HEK293 (cell line): Measurements from ENCODE around the gene C1orf146.

Experiments used
- ZNF146 ChIP-seq: fragments of 450-650 bp; formaldehyde crosslinking; IDR thresholded peaks from 2 replicates; pipeline ENCODE4 v1.5.1; 2016; ENCODE audit warnings: missing biosample characterization, missing genetic modification characterization
- TF ChIP-seq, protein P1 (sequence below): fragments of 450-650 bp; formaldehyde crosslinking; IDR thresholded peaks from 2 replicates; pipeline ENCODE4 v1.5.1; 2016; ENCODE audit warnings: missing biosample characterization, missing genetic modification characterization
- TF ChIP-seq, protein P2 (sequence below): fragments of 450-650 bp; formaldehyde crosslinking; IDR thresholded peaks from 2 replicates; pipeline ENCODE4 v1.5.1; 2017; ENCODE audit warnings: missing biosample characterization, missing genetic modification characterization

C1orf146 gene

DNA sequence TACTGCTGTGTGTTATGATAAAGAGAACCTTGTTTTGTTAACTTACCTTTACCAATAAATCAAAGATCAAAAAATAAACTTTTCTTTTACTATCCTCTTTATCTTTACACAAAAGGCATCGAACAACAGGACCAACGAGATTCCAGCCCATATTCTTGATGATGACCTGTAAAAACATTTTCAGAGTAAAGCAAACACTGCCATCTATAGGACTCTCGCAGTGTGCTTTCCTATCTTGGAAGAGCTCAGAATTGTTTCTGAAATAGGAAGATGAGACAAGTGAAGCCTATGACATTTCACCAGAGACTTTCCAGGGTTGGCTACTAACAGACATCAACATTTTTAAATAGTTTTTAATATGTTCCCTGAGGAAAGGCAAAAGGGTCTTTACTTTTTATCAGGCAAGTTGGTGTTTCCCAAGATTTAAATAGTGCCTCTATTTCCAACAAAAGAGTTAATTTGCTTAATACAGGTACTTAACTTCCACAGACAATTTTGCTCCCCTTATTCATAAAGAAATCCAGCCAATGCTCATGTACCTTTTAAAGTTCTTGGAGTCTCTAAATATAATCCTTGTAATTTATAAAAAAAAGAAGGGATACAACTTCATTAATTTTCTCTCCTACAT, 73.8 kb downstream of the C1orf146 start (continued):
- TF ChIP-seq, protein P1, sequence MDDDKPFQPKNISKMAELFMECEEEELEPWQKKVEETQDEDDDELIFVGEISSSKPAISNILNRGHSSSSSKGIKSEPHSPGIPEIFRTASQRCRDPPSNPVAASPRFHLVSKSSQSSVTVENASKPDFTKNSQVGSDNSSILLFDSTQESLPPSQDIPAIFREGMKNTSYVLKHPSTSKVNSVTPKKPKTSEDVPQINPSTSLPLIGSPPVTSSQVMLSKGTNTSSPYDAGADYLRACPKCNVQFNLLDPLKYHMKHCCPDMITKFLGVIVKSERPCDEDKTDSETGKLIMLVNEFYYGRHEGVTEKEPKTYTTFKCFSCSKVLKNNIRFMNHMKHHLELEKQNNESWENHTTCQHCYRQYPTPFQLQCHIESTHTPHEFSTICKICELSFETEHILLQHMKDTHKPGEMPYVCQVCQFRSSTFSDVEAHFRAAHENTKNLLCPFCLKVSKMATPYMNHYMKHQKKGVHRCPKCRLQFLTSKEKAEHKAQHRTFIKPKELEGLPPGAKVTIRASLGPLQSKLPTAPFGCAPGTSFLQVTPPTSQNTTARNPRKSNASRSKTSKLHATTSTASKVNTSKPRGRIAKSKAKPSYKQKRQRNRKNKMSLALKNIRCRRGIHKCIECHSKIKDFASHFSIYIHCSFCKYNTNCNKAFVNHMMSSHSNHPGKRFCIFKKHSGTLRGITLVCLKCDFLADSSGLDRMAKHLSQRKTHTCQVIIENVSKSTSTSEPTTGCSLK (tag by site-specific recombination): no peak
- TF ChIP-seq, protein P2, sequence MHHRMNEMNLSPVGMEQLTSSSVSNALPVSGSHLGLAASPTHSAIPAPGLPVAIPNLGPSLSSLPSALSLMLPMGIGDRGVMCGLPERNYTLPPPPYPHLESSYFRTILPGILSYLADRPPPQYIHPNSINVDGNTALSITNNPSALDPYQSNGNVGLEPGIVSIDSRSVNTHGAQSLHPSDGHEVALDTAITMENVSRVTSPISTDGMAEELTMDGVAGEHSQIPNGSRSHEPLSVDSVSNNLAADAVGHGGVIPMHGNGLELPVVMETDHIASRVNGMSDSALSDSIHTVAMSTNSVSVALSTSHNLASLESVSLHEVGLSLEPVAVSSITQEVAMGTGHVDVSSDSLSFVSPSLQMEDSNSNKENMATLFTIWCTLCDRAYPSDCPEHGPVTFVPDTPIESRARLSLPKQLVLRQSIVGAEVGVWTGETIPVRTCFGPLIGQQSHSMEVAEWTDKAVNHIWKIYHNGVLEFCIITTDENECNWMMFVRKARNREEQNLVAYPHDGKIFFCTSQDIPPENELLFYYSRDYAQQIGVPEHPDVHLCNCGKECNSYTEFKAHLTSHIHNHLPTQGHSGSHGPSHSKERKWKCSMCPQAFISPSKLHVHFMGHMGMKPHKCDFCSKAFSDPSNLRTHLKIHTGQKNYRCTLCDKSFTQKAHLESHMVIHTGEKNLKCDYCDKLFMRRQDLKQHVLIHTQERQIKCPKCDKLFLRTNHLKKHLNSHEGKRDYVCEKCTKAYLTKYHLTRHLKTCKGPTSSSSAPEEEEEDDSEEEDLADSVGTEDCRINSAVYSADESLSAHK (tag by site-specific recombination): no peak
- TF ChIP-seq ZNF146 (tag by site-specific recombination): no peak
